ACC112 (cell line): ENCODE results near the gene TCEA2.

Experiments
- H2AFZ ChIP-seq: fragments of 200-600 bp; sonication (generic); one replicate; pipeline ENCODE4 v1.6.0; 2017; ENCODE audit warnings: antibody characterized with exemption, low read length; ENCODE audit not compliant: unreplicated experiment
- H3K27ac ChIP-seq: fragments of 200-600 bp; sonication (generic); 2 replicates; pipeline ENCODE4 v1.5.1; 2014; ENCODE audit warnings: low read depth, mild to moderate bottlenecking, antibody characterized with exemption, low read length, moderate library complexity
- H3K27me3 ChIP-seq: fragments of 200-600 bp; sonication (generic); 2 replicates; pipeline ENCODE4 v1.6.1; 2014; ENCODE audit warnings: mild to moderate bottlenecking, antibody characterized with exemption, low read length, moderate library complexity, mixed read lengths; ENCODE audit not compliant: insufficient read depth
- H3K36me3 ChIP-seq: fragments of 200-600 bp; sonication (generic); 2 replicates; pipeline ENCODE4 v1.6.1; 2016; ENCODE audit warnings: mild to moderate bottlenecking, antibody characterized with exemption, low read length, moderate library complexity, mixed read lengths; ENCODE audit not compliant: insufficient read depth
- H3K4me1 ChIP-seq: fragments of 200-600 bp; sonication (generic); one replicate; pipeline ENCODE4 v1.6.1; 2016; ENCODE audit warnings: low read length, mixed read lengths; ENCODE audit not compliant: insufficient read depth, unreplicated experiment, control insufficient read depth
- H3K4me3 ChIP-seq: fragments of 200-600 bp; sonication (generic); 2 replicates; pipeline ENCODE4 v1.5.1; 2014; ENCODE audit warnings: mild to moderate bottlenecking, low read depth, low read length
- H3K79me2 ChIP-seq: fragments of 200-600 bp; sonication (generic); one replicate; pipeline ENCODE4 v1.6.0; 2016; ENCODE audit warnings: low read length; ENCODE audit not compliant: control insufficient read depth, unreplicated experiment, insufficient read depth

TCEA2 gene

DNA sequence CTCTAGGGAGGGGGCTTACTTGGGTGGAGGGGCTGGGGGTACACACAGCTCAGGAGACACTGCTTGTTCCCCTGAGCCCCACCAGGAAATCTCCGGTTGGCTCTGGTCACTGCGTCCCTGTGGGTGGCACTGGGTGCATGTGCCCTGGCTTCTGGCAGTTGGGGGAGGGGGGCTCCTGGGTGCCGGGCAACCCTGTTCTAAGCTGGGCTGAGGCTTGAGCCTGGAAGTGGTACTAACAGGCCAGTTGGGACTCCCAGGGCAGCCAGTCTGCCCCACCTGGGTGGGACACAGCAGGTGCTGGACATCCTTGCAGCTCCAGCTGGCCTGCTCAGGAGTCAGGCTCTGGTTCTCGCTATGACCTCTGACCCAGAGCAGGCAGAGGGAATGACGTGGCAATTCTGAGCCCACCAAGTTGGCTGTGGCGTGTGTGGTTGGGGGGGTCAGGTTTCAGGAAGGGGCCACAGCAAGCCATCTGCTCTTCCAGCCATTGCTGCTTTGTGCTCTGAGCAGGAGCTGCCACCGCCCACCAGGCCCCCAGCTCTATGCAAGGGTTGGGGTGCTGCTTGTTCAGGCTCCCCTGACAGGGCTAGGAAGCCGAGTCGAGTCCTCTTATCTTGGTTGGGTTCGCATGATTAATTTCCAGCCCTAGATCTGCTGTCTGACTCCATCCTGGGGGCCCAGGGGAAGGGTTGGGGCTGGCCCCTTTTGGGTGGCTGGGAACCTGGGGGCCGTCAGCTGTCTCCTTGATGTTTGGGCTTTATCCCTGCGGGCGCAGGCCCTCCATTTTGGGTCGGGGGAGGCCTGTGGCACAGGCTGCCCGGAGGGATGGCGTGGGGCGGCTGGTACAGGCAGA is 26.4 kb upstream of the TCEA2 start:
- H3K27ac ChIP-seq, result no peak overlapping the region
- H2AFZ ChIP-seq, result no peak overlapping the region
- H3K4me1 ChIP-seq, result peaks cover 4% of the 10 kb centered on the region

DNA sequence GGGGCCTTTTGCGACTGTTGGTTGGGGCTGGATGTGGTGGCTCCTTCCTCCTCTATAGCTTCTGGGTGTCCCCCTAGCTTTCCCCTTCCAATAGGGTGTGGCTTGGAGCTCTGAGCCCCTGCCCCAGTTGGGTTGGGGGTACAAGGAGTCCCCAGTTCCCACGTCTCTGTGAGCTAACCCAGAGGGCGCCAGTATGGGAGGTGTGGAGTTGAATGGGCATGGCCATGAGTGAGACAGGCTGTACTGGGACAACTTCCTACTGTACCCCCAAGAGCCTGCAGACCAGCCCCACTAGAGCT is 25.9 kb upstream of the TCEA2 start:
- Histone ChIP-seq H3K4me3 (no peak overlapping the region), H3K27me3 (peaks cover 35% of the 10 kb centered on the region), H3K4me1 (peaks cover 4% of the 10 kb centered on the region), H3K79me2 (no peaks in the 10 kb centered on the region), H3K36me3 (no peaks in the 10 kb centered on the region), H3K27ac (no peak overlapping the region), H2AFZ (no peak overlapping the region)

More for the DNA sequence above, 26.4 kb upstream of the TCEA2 start:
- Histone ChIP-seq H3K36me3 (no peaks in the 10 kb centered on the region), H3K4me3 (no peak overlapping the region), H3K79me2 (no peaks in the 10 kb centered on the region), H3K27me3 (peaks cover 29% of the 10 kb centered on the region)

DNA sequence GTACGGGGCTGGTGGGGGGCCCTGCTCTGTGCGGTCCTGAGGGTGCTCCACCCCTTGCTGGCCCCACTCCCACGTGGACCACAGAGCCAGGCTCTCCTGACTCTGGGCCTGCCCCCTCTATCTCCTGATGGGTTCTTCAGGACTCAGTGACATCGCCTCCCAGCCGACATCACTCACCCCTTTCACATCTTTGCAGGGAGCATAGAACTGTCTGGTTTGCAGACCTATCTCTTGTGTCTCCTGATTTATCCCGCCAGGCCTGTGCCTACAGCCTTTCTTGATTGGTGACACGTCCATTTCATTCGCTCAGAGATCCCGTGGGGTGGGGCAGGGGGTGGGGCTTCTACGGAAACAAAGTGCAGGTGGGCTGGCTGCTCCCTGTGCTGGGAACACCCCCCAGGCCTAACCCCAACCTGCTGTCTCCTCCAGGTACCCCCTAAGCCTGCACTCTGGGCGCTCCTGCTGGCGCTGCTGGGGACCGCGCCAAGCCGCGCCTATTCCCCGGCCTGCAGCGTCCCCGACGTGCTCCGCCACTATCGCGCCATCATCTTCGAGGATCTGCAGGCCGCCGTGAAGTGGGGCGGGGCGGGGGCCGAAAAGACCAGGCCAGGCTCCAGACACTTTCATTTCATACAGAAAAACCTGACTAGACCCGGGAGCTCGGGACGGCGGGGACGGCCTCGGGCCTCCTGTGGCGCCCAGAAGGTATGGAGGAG is 25.3 kb upstream of the TCEA2 start:
- Histone ChIP-seq H3K27ac (no peak overlapping the region), H2AFZ (no peak overlapping the region), H3K27me3 (peaks cover 39% of the 10 kb centered on the region)

GRCh38 chr20:64038224-64038564 is 24.8 kb upstream of the TCEA2 start:
- Histone ChIP-seq H3K4me1 (peaks cover 4% of the 10 kb centered on the region), H3K27me3 (peaks cover 39% of the 10 kb centered on the region), H3K79me2 (no peaks in the 10 kb centered on the region), H3K36me3 (no peaks in the 10 kb centered on the region), H2AFZ (no peak overlapping the region), H3K4me3 (peak overlapping the region; percentile 66), H3K27ac (no peak overlapping the region)

More for the DNA sequence above, 25.3 kb upstream of the TCEA2 start:
- Histone ChIP-seq H3K79me2 (no peaks in the 10 kb centered on the region), H3K4me1 (peaks cover 4% of the 10 kb centered on the region), H3K36me3 (no peaks in the 10 kb centered on the region), H3K4me3 (no peak overlapping the region)

- Histone ChIP-seq H3K4me1 (peaks cover 4% of the 10 kb centered on the region), H3K79me2 (no peaks in the 10 kb centered on the region), H2AFZ (no peak overlapping the region), H3K27ac (no peak overlapping the region), H3K36me3 (no peaks in the 10 kb centered on the region), H3K27me3 (peaks cover 39% of the 10 kb centered on the region), H3K4me3 (peak overlapping the region; percentile 66)
Observed at GRCh38 chr20:64038565-64039292, 24.3 kb upstream of the TCEA2 start.

DNA sequence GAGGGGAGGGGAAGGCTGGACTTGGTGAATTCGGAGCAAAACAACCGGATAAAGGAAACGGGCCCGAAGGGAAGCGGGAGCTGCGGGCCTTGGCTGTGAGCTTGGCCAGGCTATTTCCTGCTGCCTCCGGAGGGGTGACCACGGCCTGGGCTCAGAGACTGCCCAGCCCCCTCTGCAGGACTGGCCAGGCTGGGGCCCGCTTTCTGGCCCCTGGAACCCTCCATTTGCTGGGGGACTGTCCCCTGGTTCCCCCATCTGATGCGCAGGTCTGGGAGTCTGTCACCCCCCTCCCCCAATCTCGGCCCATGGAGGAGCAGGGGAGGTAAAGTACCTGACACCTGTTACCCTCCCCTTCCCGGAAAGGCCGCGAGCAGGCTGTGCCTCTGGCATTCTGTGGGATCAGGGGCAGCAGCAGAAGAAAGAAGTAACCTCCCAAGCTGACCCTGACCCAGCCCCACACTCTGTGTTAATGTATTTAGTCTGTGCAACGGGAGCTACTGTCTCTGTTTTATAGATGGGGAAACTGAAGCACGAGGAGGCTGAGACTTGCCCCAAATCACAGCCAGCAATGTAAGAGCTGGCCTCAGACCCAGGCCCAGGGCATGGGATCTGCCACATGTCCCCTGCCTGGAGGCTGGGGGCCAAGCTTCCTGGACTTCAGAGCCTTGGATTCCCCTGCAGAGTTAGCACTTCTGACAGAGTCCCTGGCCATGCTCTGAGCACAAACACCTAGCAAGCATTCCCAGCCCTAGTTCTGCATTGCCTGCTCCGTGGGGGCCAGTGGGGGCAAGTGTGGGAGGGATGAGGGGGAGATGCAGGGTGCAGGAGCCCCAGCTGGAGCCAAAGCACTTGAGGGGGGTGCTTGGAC is 23.5 kb upstream of the TCEA2 start:
- peak overlapping the region; percentile 66 for H3K4me3 ChIP-seq
- H2AFZ ChIP-seq, result no peak overlapping the region
- peaks cover 7% of the 10 kb centered on the region for H3K4me1 ChIP-seq
- no peaks in the 10 kb centered on the region for H3K36me3 ChIP-seq
- H3K27ac ChIP-seq, result no peak overlapping the region
- peaks cover 39% of the 10 kb centered on the region for H3K27me3 ChIP-seq
- no peaks in the 10 kb centered on the region for H3K79me2 ChIP-seq

DNA sequence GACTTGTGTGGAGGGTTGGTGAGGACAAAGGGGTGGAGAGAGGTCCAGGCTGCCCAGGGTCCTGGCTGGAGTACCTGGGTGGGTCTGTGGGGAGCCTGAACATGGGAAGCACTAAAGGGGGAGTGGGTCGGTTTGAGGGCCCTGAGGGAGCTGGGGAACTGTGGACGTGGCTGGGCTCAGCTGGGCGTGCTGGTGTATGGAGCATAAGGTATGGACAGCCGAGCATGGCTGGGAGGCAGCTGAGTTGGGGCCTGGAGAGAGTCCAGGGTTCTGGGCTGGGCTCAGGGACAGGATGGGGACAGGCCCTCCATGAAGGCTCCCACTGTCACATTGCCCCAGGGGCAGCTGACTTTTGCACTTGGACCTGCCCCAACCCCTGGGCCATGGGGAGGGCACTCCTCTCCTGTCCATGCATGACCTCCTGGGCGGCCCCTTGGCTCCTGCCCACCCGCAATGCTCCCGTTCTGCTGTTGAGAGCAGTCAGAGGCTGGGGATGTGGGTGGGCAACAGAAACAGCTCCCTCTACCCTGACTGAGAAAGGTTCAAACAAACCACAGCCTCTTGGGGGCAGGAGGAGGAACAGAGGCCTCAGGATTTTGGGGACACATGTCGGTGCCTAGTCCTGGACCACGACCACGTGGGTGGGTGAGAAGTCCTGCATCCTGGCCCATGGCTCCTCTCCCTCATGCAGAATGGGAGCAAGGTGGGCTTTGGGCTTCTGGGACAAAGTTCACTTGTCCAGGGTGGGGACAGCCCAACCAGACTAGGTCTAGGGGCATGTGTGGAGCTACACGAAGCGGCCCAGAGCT is 22.6 kb upstream of the TCEA2 start:
- Histone ChIP-seq H3K4me3 (no peak overlapping the region), H3K27me3 (peaks cover 39% of the 10 kb centered on the region), H3K4me1 (peaks cover 16% of the 10 kb centered on the region), H2AFZ (no peak overlapping the region), H3K79me2 (no peaks in the 10 kb centered on the region), H3K36me3 (no peaks in the 10 kb centered on the region), H3K27ac (no peak overlapping the region)

GRCh38 chr20:64041040-64041780 is 21.8 kb upstream of the TCEA2 start:
- peaks cover 16% of the 10 kb centered on the region for H3K4me1 ChIP-seq
- H3K36me3 ChIP-seq, result no peaks in the 10 kb centered on the region
- peaks cover 40% of the 10 kb centered on the region for H3K27me3 ChIP-seq
- H3K79me2 ChIP-seq, result no peaks in the 10 kb centered on the region
- no peak overlapping the region for H2AFZ ChIP-seq
- H3K27ac ChIP-seq, result no peak overlapping the region
- H3K4me3 ChIP-seq, result peak overlapping the region; percentile 70; the same call in 1 of the 2 replicates

DNA sequence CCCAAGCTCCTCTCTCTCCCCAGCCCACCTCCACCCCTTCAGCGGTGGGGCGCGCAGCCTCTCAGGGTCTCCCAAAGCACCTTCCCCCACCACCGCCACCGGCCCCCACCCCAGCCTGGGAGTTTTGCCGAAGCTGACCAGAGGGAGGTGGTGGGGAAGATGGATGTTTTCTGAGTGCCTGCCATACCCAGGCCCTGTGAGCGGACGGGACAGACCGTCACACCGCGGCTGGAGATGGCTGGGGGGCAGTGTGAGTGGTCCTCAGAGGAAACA is 21.3 kb upstream of the TCEA2 start:
- Histone ChIP-seq H3K79me2 (no peaks in the 10 kb centered on the region), H3K27me3 (peaks cover 43% of the 10 kb centered on the region), H3K27ac (no peak overlapping the region), H3K36me3 (no peaks in the 10 kb centered on the region), H3K4me1 (peaks cover 16% of the 10 kb centered on the region), H3K4me3 (peak overlapping the region; percentile 70; the same call in 1 of the 2 replicates), H2AFZ (no peak overlapping the region)
